ENCODE measurements around the gene SPATA20.

The SPATA20 gene

GRCh38 chr17:50581316-50581715 is 34.3 kb downstream of the SPATA20 start:
- DNase-seq, result no peak

DNA sequence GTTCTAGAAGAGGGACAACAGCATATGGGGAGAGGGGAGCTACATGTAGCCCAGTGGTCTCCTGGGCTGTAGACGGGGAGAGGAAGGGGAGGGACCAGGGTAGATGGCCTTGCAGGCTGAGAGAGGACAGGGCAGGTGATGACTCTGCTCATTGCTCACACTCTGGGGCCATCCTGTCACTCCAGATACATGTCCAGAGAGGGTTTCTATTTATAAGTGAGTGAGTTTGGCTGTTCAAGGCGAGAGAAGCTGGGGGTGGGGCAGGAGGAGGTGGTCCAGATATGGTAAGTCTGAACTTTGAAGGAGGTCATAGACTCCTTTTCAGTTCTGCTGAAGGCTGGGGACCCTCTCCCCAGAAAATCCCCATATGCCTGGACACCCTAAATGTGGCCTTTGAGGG is 35.8 kb downstream of the SPATA20 start:
- DNase-seq, result no peak

DNA sequence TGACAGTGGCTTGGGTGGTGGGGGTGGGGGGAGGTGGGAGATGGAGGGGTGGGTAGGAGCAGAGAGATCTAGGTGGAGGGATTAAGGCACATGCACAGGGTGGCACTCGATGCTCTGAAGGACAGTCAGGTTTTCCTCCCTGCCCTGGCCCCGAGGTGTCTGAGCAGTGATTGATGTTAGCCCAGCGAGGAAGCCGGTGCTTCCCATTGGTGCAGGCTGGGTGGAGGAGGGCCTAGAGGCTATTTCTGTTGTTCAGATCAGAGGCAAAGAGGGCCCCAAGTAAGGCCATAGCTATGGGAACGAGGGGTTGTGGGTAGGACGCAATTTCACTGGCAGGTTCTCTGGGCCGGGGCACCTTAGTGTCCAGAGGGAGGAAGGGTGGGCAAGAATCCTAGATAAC is 36.7 kb downstream of the SPATA20 start:
- DNase-seq, result no peak

DNA sequence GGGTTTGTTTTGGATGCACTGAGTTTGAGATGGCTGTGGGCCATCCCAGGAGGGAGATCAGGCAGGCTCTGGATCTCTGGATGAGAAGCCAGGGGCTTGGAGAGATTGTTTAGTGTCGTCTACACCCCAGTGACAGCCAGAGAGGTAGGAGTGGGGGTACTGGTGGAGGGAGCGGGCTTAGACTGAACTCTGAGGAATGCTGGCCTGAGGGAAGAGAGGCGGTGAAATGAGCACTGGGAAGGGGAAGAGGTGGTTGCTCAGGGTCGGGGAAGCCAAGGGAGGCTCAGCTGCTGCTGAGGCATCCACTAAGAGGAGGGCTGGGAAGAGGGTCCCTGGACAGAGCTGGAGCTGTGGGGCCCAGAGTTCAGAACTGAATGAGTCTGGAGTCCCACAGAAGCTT is 37.1 kb downstream of the SPATA20 start:
- no peak for DNase-seq

DNA sequence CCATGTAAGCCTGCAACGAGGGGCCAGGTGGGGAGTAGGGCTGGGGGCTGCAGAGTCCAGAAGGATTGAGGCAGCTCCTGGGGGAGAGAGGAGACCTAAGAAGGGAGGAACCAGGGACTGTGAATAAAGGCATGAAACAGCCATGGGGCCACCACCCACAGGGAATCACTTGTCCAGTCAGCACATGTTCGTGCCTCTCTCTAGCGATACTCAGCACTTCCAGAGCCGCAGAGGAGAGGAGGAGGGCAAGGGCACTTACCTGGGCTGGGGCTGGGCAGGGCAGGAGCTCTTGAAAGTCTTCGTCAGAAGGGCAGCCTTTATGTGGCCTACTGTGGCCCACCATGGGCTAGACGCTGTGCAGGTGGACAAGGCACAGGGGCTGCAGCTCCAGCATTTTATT is 37.8 kb downstream of the SPATA20 start:
- DNase-seq, result no peak

- DNase-seq, result no peak
These were observed 38.4 kb downstream of the SPATA20 start for GRCh38 chr17:50585346-50585745.

GRCh38 chr17:50585891-50586290 is 38.9 kb downstream of the SPATA20 start:
- no peak for DNase-seq

DNA sequence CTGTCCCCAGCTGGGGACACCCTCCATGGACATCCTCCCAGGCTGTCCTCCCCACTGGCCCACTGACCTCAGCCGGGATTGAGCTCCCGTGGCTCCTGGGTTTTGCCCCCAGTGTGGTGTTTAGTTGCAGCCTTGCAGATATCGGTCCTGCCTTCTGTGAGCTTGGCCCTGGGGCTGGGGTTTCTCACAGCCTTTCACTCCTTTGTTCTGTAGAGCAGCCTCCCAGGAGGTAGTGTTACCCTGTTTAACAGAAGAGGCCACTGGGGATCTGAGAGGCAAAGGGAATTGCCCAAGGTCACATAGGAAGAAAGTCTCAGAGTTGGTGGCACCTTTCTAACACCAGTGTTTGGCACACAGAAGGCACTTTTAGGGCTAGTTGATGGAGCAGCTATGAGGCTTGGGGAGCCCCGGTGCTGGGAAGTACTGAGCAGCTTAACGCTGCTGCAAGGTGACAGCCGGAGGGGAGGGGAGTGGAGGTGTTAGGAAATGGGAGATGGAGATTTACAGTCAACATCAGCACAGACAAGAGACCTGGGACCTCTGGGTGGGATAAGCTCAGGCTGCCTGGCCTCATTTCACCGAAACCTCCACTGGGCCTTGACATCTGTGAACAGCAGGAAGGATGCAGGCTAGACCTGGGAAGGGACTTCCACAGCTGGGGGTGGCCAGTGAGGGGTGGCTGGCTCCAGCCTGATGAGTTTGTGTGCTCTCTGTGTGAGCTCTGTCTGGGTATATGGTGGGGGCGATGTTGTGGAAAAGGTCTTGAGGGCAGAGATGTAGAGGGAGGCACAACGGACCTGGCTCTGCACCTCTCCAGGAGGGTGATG is 39.7 kb downstream of the SPATA20 start:
- DNase-seq, result no peak

DNA sequence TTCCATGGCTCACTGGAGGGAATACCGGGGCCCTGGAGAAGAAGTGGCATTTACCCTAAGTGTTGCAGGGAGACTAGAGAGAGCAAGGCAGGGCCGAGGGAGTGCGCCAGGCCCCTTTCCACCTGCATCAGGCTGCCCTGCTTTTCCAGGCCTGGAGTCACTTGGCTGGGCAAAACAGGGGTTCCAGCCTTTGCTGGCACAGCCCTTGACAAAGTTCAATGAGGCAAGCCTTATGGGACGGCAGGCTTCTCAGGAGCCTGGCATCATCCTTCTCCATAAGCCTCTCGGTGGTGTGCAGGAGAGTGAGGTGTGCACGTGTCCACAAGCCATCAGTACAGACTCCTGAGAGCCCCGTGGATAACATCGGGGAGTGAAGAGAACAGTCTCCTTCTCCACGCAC is 40.6 kb downstream of the SPATA20 start:
- DNase-seq, result no peak

DNA sequence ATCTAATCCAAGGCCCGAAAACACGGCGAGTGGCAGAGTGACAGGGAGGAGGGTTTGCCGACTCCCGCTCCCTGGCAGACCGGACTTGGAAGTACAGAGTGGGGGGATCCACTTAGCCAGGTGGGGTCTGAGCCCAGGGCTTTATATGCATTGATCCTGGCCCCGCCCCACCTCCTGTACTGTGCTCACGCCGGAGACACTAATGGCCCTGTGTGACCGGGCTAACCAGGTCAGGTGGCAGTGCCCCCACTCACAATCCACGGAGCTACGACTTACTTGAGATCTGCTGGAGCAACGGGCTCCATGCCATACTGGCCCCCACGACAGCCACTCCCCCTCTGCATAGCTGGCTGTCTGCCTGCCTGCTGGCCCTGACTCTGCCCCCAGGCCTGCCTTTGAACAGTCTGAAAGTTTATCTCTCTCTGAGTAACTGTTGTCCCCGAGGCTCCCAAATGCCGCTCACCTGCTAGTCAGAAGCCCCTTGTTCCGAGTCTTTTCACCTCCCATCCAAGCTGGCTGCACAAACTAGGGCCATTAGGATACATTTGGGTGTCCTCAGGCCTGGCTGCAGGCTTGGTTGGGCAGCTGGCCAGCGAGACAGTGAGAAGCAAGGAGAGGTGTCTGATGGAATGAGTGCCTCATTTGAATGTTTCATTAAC is 41.5 kb downstream of the SPATA20 start:
- DNase-seq, result no peak

GRCh38 chr17:50589095-50589705 is 42.2 kb downstream of the SPATA20 start:
- no peak for DNase-seq

DNA sequence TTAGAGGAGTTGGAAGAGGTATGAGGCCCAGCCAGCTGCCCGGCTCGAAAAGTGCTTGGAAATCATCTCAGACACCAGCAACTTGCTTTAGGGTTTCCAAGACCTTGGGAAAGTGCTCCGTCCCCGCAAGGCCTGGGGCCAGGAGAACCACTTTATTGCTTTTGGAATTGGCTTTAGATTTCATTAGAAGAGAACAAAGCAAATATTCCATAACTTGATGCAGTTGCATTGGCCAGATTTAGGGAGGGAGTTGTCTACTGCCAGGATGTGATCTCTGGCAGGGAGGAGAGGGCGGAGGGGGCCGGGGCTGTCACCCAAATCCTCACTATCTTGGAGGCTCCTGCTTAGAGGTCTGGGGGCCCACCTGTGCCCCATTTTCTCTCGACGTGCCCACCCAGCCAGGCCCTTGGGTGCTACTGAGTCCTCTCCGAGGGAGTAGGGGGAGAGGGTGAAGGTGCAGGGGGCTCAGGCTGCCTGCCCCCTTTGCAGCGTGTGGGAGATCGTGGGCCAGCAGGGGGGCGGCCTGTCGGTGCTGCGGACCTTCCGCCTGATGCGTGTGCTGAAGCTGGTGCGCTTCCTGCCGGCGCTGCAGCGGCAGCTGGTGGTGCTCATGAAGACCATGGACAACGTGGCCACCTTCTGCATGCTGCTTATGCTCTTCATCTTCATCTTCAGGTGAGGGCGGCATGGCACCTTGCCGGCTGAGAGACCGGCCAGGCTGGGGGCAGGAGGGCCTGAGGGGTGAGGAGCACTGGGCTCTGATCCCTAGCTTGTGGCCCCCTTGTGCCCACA is 44.2 kb downstream of the SPATA20 start:
- DNase-seq, result no peak

DNA sequence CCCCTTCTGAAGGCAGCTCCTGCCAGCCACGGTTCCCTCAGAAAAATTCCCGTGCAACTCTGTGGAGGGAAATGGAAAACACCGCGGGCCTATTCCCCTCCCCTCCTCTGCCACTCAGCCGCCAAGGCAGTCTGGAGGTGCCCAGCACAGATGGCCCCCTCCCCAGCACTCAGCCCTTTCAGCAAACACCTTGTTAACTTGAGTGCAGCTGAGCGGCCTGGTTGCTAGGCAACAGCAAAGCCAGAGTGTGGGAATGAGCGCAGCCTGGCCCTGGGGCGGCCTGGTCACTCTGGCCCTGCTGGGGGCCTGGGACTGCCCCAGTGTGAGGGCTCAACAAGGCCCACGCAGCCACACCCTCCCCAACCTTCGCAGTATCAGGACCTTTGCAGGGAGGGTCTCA is 46.3 kb downstream of the SPATA20 start:
- DNase-seq, result no peak

DNA sequence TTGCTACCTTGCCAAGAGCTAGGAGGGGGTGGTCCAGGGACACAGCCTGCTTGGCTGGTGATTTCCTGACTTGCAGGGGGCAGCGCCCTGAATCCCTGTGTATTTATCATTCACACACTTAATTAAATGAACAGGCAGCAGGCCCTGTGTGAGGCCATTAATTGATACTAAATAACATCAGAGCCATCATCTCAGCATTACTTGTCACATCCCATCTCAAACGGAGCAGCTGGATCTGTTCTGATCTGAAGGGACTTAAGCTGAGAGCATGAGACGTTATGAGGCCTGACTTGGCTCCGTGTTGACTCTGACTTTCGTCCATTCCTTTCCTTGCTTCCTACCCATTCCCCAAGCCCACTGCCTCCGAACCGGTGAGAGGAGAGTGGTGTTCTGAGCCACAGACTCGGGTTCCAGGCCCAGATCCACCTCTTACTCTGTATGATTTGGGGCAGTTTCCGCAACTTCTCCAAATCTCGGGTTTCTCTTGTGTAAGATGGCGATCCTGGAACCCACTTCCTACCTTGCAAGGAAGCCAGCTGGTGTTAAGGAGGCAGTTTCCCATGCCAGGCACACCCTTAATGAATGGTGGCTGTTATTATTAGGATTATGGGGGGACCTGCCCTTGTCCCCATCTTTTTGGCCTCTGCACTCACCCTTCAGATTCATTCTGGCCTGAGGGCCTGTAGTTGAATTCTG is 47.3 kb downstream of the SPATA20 start:
- DNase-seq, result no peak

- no peak for DNase-seq
These were observed 47.9 kb downstream of the SPATA20 start for GRCh38 chr17:50594892-50595291.

DNA sequence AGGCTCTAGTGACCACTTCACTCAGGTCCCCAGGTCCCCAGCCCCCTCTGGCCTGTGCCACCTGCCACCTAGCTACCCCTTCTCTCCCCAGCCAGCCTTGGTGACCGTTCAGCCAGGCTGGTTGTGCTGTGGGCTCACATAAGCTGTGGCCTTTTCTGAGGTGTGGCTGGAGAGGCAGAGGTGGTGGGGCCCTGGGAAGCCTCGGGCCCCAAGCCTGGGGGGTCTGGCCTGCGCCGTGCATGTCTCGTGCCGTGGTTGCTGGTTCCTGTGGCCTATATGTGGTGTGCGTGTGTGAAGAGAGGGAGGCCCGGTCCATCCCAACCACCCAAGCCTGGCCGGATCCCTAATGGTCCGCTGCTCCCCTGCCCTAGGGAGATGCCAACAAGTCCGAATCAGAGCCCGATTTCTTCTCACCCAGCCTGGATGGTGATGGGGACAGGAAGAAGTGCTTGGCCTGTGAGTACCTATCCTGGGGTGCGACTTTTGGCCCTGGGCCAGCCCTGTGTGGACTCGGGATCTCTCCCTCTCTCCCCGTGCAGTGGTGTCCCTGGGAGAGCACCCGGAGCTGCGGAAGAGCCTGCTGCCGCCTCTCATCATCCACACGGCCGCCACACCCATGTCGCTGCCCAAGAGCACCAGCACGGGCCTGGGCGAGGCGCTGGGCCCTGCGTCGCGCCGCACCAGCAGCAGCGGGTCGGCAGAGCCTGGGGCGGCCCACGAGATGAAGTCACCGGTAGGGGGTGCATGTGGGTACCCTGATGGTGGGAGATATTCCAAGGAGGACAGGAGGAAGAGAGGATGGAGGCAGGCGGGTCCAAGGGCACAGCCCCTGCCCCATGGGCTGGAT is 49.4 kb downstream of the SPATA20 start:
- DNase-seq, result no peak

DNA sequence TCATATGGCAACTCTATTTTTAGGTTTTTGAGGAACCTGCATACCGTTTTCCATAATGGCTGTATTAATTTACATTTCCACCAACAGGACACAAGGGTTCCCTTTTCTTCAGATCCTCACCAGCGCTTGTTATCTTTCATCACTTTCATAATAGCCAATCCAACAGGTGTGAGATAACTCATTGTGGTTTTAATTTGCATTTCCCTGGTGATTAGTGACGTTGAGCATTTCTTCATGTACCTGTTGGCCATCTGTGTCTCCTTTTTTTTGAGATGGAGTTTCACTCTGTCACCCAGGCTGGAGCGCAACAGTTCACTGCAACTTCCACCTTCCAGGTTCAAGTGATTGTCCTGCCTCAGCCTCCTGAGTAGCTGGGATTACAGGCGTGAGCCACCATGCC is 51.5 kb downstream of the SPATA20 start:
- no peak for DNase-seq

- no peak for DNase-seq
These were observed 52.6 kb downstream of the SPATA20 start for GRCh38 chr17:50599606-50600005.

DNA sequence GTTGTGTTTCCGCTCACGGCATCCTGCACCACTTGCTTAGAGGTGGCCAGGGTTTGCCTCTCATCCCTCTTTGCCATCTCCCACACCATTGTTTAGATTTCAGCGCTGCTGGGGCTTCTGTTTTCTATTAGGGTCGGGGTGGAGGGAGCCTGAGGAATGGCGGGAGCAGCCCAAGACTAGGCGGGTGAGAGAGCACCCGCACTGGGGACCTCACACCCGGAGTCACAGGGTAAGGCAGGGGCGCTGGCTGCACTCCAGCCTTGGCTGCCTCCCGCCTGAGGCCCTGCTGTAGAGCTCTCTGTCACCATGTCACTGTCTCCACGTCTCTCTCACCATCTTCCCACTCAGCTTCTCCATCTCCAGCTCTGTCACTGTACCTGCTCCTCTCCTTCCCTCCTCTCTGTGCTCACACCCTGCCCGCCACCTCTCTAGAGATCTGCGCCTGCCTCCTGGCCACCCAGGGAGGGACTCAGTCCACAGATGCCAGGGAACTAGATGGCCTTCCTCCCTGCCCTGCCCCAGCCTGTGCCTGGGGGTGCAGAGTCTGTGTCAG is 54.9 kb downstream of the SPATA20 start:
- no peak for DNase-seq

DNA sequence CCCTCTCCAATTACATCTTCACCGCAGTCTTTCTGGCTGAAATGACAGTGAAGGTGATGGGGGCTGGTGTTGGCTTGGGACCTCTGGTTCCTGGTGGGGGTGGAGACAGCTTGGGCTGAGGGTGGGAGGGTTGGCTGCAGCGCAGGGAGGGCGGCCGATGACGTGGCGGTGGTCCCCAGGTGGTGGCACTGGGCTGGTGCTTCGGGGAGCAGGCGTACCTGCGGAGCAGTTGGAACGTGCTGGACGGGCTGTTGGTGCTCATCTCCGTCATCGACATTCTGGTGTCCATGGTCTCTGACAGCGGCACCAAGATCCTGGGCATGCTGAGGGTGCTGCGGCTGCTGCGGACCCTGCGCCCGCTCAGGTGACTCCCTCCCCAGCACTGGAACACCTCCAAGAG is 55.9 kb downstream of the SPATA20 start:
- DNase-seq, result no peak

DNA sequence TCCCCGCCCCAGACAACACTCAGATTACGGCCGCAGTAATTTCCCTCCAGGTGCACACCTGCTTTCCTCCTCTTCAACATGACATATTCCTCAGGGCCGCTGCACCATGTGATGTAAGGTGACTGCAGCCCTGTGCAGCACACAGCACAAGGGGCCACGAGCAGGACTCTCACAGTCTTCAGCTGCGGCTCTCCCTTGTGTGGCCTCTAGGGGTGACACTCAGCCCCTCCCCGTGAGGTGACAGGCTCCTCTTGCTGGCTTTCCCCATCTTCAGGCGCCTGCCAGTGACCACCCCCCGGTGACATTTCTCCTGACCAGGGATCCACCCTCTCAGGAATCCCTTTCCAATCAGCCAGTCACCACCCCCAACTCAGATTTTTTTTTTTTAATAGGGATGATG is 56.4 kb downstream of the SPATA20 start:
- no peak for DNase-seq

Measured in activated CD4-positive, CD25-positive, alpha-beta regulatory T cell (primary cell).